ENCODE results near the gene ESR1. TPM values are rescaled to one million over a fixed set of nuclear protein-coding genes. Genes with fewer than 3 reads are reported as not detected.
"Not testable (repeated sequence)": the region's sequence is repeated elsewhere in the genome, so short reads cannot be mapped to it uniquely, and the experiment has no call there.

Gene ESR1
- total and polyA plus RNA-seq, 4 experiments from 2014 or later, result 0.67 to 6.8 (median 2.4) TPM

DNA sequence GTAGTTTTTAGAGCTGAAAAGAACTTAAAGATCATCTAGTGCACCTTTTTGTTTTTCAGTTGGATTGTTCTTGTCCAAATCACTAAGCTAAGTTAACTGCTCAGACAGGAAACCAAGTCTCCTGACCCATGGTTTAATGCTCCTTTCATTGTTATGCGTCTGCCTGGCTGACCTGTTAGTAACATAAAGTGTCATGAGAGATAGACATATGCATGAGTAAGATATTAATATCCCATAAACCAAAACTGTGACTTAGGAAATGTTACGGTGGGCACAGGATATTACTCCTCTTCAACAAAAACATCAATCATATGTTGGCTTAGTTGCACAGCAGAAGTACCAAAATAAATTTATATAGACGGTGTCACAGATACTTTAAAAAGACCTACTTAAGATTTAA lies 84.0 kb downstream of the ESR1 start:
- Histone ChIP-seq H3K4me1 (ENCODE audit: insufficient read depth, low read length) (no peaks in the 10 kb centered on the region), H3K27ac (ENCODE audit: low read depth, low read length) (no peak overlapping the region), H3K36me3 (ENCODE audit: insufficient read depth, low read length) (no peaks in the 10 kb centered on the region), H3K4me3 (ENCODE audit: low read length in 2 of 2) (no peak overlapping the region), H3K27me3 (ENCODE audit: insufficient read depth, low read length) (no peaks in the 10 kb centered on the region), H3K9me3 (ENCODE audit: control insufficient read depth in 1 of 2, low read length in 2 of 2) (no peaks in the 10 kb centered on the region)
- CTCF ChIA-PET (ENCODE audit: partially characterized antibody), result no interaction called here
- H3K27me3 Mint-ChIP-seq, result no peaks in the 10 kb centered on the region
- H3K4me3 Mint-ChIP-seq, result no peak overlapping the region
- peaks cover 0 to 13% (median 5%) of the 10 kb centered on the region in 8 donors for H3K9me3 Mint-ChIP-seq
- intact Hi-C loops (cut with micrococcal nuclease), result no loop called here
- POLR2A ChIA-PET (ENCODE audit: partially characterized antibody), result no interaction called here
- no peaks in the 10 kb centered on the region for H3K4me1 Mint-ChIP-seq
- no peak overlapping the region for H3K27ac Mint-ChIP-seq
- H3K36me3 Mint-ChIP-seq, result peaks cover 4 to 6% of the 10 kb centered on the region in 2 donors
- DNase-seq, result no peak

DNA sequence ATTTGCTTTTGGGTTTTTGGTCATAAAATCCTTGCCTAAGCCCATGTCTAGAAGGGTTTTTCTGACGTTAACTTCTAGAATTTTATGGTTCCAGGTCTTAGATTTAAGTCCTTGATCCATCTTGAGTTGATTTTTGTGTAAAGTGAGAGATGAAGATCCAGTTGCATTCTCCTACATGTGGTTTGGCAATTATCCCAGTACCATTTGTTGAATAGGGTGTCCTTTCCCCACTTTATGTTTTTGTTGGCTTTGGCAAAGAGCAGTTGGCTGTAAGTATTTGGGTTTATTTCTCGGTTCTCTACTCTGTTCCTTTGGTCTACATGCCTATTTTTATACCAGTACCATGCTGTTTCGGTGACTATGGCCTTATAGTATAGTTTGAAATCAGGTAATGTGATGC lies 86.9 kb downstream of the ESR1 start:
- H3K36me3 ChIP-seq (ENCODE audit: insufficient read depth, low read length); H3K27ac ChIP-seq (ENCODE audit: low read depth, low read length); DNase-seq; H3K9me3 ChIP-seq (ENCODE audit: control insufficient read depth in 1 of 2, low read length in 2 of 2); H3K4me1 ChIP-seq (ENCODE audit: insufficient read depth, low read length); H3K4me1 Mint-ChIP-seq; H3K27me3 ChIP-seq (ENCODE audit: insufficient read depth, low read length); POLR2A ChIA-PET (ENCODE audit: partially characterized antibody); H3K27me3 Mint-ChIP-seq; H3K4me3 ChIP-seq (ENCODE audit: low read length in 2 of 2); CTCF ChIA-PET (ENCODE audit: partially characterized antibody); H3K4me3 Mint-ChIP-seq; intact Hi-C loops (cut with micrococcal nuclease); H3K27ac Mint-ChIP-seq: not testable (repeated sequence)
- Mint-ChIP-seq H3K9me3 (peaks cover 4 to 25% (median 17%) of the 10 kb centered on the region in 8 donors), H3K36me3 (peaks cover 4 to 12% of the 10 kb centered on the region in 2 donors)

DNA sequence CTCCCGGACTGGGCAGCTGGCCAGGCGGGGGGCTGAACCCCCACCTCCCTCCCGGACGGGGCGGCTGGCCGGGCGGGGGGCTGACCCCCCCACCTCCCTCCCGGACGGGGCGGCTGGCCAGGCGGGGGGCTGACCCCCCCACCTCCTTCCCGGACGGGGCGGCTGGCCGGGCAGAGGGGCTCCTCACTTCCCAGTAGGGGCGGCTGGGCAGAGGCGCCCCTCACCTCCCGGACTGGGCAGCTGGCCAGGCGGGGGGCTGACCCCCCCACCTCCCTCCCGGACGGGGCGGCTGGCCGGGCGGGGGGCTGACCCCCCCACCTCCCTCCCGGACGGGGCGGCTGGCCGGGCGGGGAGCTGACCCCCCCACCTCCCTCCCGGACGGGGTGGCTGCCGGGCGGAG lies 91.7 kb downstream of the ESR1 start:
- H3K4me3 Mint-ChIP-seq; H3K4me1 Mint-ChIP-seq; H3K27ac Mint-ChIP-seq; H3K4me1 ChIP-seq (ENCODE audit: insufficient read depth, low read length); H3K27me3 ChIP-seq (ENCODE audit: insufficient read depth, low read length); H3K27ac ChIP-seq (ENCODE audit: low read depth, low read length); intact Hi-C loops (cut with micrococcal nuclease); H3K9me3 ChIP-seq (ENCODE audit: control insufficient read depth in 1 of 2, low read length in 2 of 2); H3K27me3 Mint-ChIP-seq; CTCF ChIA-PET (ENCODE audit: partially characterized antibody); DNase-seq; H3K4me3 ChIP-seq (ENCODE audit: low read length in 2 of 2); H3K36me3 ChIP-seq (ENCODE audit: insufficient read depth, low read length); POLR2A ChIA-PET (ENCODE audit: partially characterized antibody): not testable (repeated sequence)
- H3K36me3 Mint-ChIP-seq, result peaks cover 2 to 11% of the 10 kb centered on the region in 2 donors
- H3K9me3 Mint-ChIP-seq, result peaks cover 0 to 31% (median 20%) of the 10 kb centered on the region in 8 donors

DNA sequence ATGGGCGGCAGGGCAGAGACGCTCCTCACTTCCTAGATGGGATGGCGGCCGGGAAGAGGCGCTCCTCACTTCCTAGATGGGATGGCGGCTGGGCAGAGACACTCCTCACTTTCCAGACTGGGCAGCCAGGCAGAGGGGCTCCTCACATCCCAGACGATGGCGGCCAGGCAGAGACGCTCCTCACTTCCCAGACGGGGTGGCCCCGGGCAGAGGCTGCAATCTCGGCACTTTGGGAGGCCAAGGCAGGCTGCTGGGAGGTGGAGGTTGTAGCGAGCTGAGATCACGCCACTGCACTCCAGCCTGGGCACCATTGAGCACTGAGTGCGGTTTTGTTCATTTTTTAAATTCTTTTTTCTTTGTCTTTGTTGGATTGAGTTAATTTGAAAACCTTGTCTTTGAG lies 92.3 kb downstream of the ESR1 start:
- POLR2A ChIA-PET (ENCODE audit: partially characterized antibody); DNase-seq; CTCF ChIA-PET (ENCODE audit: partially characterized antibody); H3K27ac ChIP-seq (ENCODE audit: low read depth, low read length); H3K27ac Mint-ChIP-seq; H3K9me3 ChIP-seq (ENCODE audit: control insufficient read depth in 1 of 2, low read length in 2 of 2); H3K4me1 ChIP-seq (ENCODE audit: insufficient read depth, low read length); H3K4me1 Mint-ChIP-seq; H3K36me3 ChIP-seq (ENCODE audit: insufficient read depth, low read length); intact Hi-C loops (cut with micrococcal nuclease); H3K27me3 ChIP-seq (ENCODE audit: insufficient read depth, low read length); H3K4me3 ChIP-seq (ENCODE audit: low read length in 2 of 2); H3K27me3 Mint-ChIP-seq; H3K4me3 Mint-ChIP-seq: not testable (repeated sequence)
- H3K36me3 Mint-ChIP-seq, result peaks cover 2 to 11% of the 10 kb centered on the region in 2 donors
- H3K9me3 Mint-ChIP-seq, result peaks cover 0 to 31% (median 20%) of the 10 kb centered on the region in 8 donors

DNA sequence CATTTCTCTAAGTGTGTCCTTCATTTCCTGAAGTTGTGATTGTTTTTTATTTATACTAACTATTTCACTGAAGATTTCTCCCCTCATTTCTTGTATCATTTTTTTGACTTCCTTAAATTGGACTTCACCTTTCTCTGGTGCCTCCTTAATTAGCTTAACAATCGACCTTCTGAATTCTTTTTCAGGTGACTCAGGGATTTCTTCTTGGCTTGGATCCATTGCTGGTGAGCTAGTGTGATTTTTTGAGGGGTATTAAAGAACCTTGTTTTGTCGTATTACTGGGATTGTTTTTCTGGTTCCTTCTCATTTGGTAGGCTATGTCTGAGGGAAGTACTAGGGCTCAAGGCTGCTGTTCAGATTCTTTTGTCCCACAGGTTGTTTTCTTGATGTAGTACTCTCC lies 92.8 kb downstream of the ESR1 start:
- H3K27ac Mint-ChIP-seq, result no peak overlapping the region
- peaks cover 2 to 11% of the 10 kb centered on the region in 2 donors for H3K36me3 Mint-ChIP-seq
- ChIA-PET CTCF (ENCODE audit: partially characterized antibody) (no interaction called here), POLR2A (ENCODE audit: partially characterized antibody) (no interaction called here)
- peaks cover 0 to 2% (median under 1%) of the 10 kb centered on the region in 4 donors for H3K4me1 Mint-ChIP-seq
- H3K27ac ChIP-seq (ENCODE audit: low read depth, low read length), result no peak overlapping the region
- intact Hi-C loops (cut with micrococcal nuclease), result no loop called here
- no peak for DNase-seq
- peaks cover 0 to 31% (median 20%) of the 10 kb centered on the region in 8 donors for H3K9me3 Mint-ChIP-seq
- H3K27me3 Mint-ChIP-seq, result no peaks in the 10 kb centered on the region
- no peaks in the 10 kb centered on the region for H3K9me3 ChIP-seq (ENCODE audit: control insufficient read depth in 1 of 2, low read length in 2 of 2)
- no peaks in the 10 kb centered on the region for H3K36me3 ChIP-seq (ENCODE audit: insufficient read depth, low read length)
- no peaks in the 10 kb centered on the region for H3K27me3 ChIP-seq (ENCODE audit: insufficient read depth, low read length)
- H3K4me3 ChIP-seq (ENCODE audit: low read length in 2 of 2), result no peak overlapping the region
- H3K4me3 Mint-ChIP-seq, result no peak overlapping the region
- no peaks in the 10 kb centered on the region for H3K4me1 ChIP-seq (ENCODE audit: insufficient read depth, low read length)

DNA sequence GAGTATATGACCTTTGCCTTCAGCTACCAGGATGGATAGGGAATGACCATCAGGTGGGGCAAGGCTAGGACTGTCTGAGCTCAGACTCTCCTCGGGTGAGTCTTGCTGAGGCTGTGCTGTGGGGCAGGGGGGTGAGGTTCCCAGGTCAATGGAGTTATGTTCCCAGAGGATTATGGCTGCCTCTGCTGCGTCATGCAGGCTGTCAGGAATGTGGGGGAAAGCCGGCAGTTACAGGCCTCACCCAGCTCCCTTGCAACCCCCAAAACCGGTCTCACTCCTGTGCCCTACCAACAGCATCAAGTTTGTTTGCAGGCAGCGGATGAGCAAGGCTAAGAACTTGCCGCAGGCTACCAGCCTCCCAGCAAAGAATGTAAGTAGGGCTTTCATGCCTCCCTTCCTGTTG lies 93.5 kb downstream of the ESR1 start:
- Mint-ChIP-seq H3K4me1 (peaks cover 0 to 2% (median under 1%) of the 10 kb centered on the region in 4 donors), H3K9me3 (peaks cover 0 to 31% (median 20%) of the 10 kb centered on the region in 8 donors), H3K27ac (no peak overlapping the region), H3K27me3 (no peaks in the 10 kb centered on the region), H3K36me3 (peaks cover 2 to 11% of the 10 kb centered on the region in 2 donors), H3K4me3 (no peak overlapping the region)
- intact Hi-C loops (cut with micrococcal nuclease), result no loop called here
- Histone ChIP-seq H3K9me3 (ENCODE audit: control insufficient read depth in 1 of 2, low read length in 2 of 2) (no peaks in the 10 kb centered on the region), H3K4me3 (ENCODE audit: low read length in 2 of 2) (no peak overlapping the region), H3K27ac (ENCODE audit: low read depth, low read length) (no peak overlapping the region), H3K4me1 (ENCODE audit: insufficient read depth, low read length) (no peaks in the 10 kb centered on the region), H3K27me3 (ENCODE audit: insufficient read depth, low read length) (no peaks in the 10 kb centered on the region), H3K36me3 (ENCODE audit: insufficient read depth, low read length) (no peaks in the 10 kb centered on the region)
- no peak for DNase-seq
- ChIA-PET CTCF (ENCODE audit: partially characterized antibody) (no interaction called here), POLR2A (ENCODE audit: partially characterized antibody) (no interaction called here)

DNA sequence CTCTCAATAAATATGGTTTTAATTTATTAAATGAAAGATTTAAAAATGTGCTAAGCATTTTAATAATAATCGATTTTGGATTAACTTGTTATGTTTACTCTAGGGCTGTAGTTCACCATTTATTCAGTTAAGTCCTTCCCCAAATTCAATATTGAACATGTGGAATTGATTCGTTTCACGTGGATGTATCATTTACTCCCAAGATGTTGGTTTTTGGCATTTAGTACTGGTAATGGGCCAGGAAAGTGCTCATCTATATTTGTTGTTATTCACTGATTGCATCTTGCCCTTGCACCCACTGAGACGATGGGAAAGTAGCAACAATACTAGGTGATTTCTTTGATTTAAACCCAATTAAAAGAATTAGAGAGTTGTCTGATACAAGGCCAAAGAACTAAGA lies 97.1 kb downstream of the ESR1 start:
- Mint-ChIP-seq H3K27me3 (no peaks in the 10 kb centered on the region), H3K27ac (no peak overlapping the region), H3K36me3 (peaks cover 0 to 5% of the 10 kb centered on the region in 2 donors), H3K4me1 (peaks cover 0 to 2% (median under 1%) of the 10 kb centered on the region in 4 donors), H3K9me3 (peaks cover 0 to 9% (median 7%) of the 10 kb centered on the region in 8 donors), H3K4me3 (no peak overlapping the region)
- no peak overlapping the region for H3K4me3 ChIP-seq (ENCODE audit: low read length in 2 of 2)
- POLR2A ChIA-PET (ENCODE audit: partially characterized antibody), result no interaction called here
- no peaks in the 10 kb centered on the region for H3K9me3 ChIP-seq (ENCODE audit: control insufficient read depth in 1 of 2, low read length in 2 of 2)
- H3K4me1 ChIP-seq (ENCODE audit: insufficient read depth, low read length), result no peaks in the 10 kb centered on the region
- no peaks in the 10 kb centered on the region for H3K36me3 ChIP-seq (ENCODE audit: insufficient read depth, low read length)
- no peaks in the 10 kb centered on the region for H3K27me3 ChIP-seq (ENCODE audit: insufficient read depth, low read length)
- DNase-seq, result no peak
- no peak overlapping the region for H3K27ac ChIP-seq (ENCODE audit: low read depth, low read length)
- CTCF ChIA-PET (ENCODE audit: partially characterized antibody), result no interaction called here
- intact Hi-C loops (cut with micrococcal nuclease), result no loop called here

DNA sequence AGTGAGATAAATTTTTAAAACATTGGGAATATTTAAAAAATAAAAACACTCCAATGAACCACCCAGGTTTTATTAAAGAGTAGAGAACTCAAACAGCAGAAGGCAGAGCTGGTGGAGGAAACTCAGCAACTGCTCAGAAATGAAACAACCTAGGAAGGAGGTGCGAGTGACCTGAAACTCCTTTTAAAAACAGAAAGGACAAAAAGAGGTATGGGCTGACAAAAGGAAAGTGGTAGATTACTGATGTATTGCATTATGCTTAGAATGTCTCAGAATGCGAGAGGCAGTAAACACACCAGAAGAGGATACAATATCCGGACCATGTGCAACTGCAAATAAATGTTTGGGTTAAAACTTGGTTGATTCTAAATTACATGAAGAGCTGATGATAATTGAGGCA lies 97.6 kb downstream of the ESR1 start:
- POLR2A ChIA-PET (ENCODE audit: partially characterized antibody), result no interaction called here
- DNase-seq, result no peak
- H3K27me3 Mint-ChIP-seq, result no peaks in the 10 kb centered on the region
- peaks cover 0 to 2% (median 0%) of the 10 kb centered on the region in 4 donors for H3K4me1 Mint-ChIP-seq
- Histone ChIP-seq H3K27ac (ENCODE audit: low read depth, low read length) (no peak overlapping the region), H3K4me3 (ENCODE audit: low read length in 2 of 2) (no peak overlapping the region), H3K9me3 (ENCODE audit: control insufficient read depth in 1 of 2, low read length in 2 of 2) (no peaks in the 10 kb centered on the region), H3K27me3 (ENCODE audit: insufficient read depth, low read length) (no peaks in the 10 kb centered on the region), H3K36me3 (ENCODE audit: insufficient read depth, low read length) (no peaks in the 10 kb centered on the region), H3K4me1 (ENCODE audit: insufficient read depth, low read length) (no peaks in the 10 kb centered on the region)
- CTCF ChIA-PET (ENCODE audit: partially characterized antibody), result no interaction called here
- no peak overlapping the region for H3K27ac Mint-ChIP-seq
- intact Hi-C loops (cut with micrococcal nuclease), result no loop called here
- no peak overlapping the region for H3K4me3 Mint-ChIP-seq
- peaks cover 0 to 3% of the 10 kb centered on the region in 2 donors for H3K36me3 Mint-ChIP-seq
- H3K9me3 Mint-ChIP-seq, result peaks cover 0 to 8% (median 5%) of the 10 kb centered on the region in 8 donors
